A673 (cell line): ENCODE data around the gene TTF1.

Experiments
- EZH2 ChIP-seq: fragments of 200-600 bp; sonication (generic); IDR thresholded peaks from 2 replicates; pipeline ENCODE4 v1.6.1; 2017; ENCODE audit warnings: borderline replicate concordance, low read depth, mild to moderate bottlenecking, mixed read lengths, antibody characterized with exemption, low read length; ENCODE audit not compliant: poor library complexity, severe bottlenecking
- TF ChIP-seq, protein P1 (sequence below): fragments of 300-800, 200-600 bp; sonication (generic); conservative IDR thresholded peaks from 2 replicates; pipeline ENCODE4 v1.5.1; 2017; ENCODE audit warnings: low read depth, mild to moderate bottlenecking, antibody characterized with exemption, low read length, moderate library complexity, mixed read lengths

- TF ChIP-seq, protein P1, sequence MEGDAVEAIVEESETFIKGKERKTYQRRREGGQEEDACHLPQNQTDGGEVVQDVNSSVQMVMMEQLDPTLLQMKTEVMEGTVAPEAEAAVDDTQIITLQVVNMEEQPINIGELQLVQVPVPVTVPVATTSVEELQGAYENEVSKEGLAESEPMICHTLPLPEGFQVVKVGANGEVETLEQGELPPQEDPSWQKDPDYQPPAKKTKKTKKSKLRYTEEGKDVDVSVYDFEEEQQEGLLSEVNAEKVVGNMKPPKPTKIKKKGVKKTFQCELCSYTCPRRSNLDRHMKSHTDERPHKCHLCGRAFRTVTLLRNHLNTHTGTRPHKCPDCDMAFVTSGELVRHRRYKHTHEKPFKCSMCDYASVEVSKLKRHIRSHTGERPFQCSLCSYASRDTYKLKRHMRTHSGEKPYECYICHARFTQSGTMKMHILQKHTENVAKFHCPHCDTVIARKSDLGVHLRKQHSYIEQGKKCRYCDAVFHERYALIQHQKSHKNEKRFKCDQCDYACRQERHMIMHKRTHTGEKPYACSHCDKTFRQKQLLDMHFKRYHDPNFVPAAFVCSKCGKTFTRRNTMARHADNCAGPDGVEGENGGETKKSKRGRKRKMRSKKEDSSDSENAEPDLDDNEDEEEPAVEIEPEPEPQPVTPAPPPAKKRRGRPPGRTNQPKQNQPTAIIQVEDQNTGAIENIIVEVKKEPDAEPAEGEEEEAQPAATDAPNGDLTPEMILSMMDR = no peak
- no peak for TF ChIP-seq EZH2
Measured at GRCh38 chr9:132372177-132373095, 34.2 kb downstream of the TTF1 start.
